HG03066 (cell line): ENCODE data around the gene SVOP.
A peak's percentile ranks its signal among the peaks of the same experiment; 100 is the strongest.

Experiments used
- ATAC-seq: cut with Tn5 transposase; IDR thresholded peaks from one replicate; pipeline ENCODE4 v1.9.1; 2021; ENCODE audit warnings: low read depth; ENCODE audit not compliant: unreplicated experiment

The SVOP gene

GRCh38 chr12:108940138-108940537 lies 80.7 kb downstream of the SVOP start:
- ATAC-seq = no peak

- no peak for ATAC-seq
Measured at GRCh38 chr12:108939594-108939993, 81.3 kb downstream of the SVOP start.

GRCh38 chr12:108938247-108938924 lies 82.5 kb downstream of the SVOP start:
- ATAC-seq = no peak

GRCh38 chr12:108935159-108935763 lies 85.6 kb downstream of the SVOP start:
- ATAC-seq = no peak

GRCh38 chr12:108933949-108934348 lies 86.9 kb downstream of the SVOP start:
- no peak for ATAC-seq

- no peak for ATAC-seq
Measured at GRCh38 chr12:108930756-108931155, 90.1 kb downstream of the SVOP start.

- ATAC-seq = peak; percentile 70
Measured at GRCh38 chr12:108930155-108930554, 90.7 kb downstream of the SVOP start.

GRCh38 chr12:108928695-108929094 lies 92.2 kb downstream of the SVOP start:
- ATAC-seq = no peak

GRCh38 chr12:108922918-108923317 lies 98.0 kb downstream of the SVOP start:
- no peak for ATAC-seq

GRCh38 chr12:108921946-108922345 lies 98.9 kb downstream of the SVOP start:
- ATAC-seq = no peak

- no peak for ATAC-seq
Measured at GRCh38 chr12:108918960-108919642, 101.8 kb downstream of the SVOP start.

- no peak for ATAC-seq
Measured at GRCh38 chr12:108918206-108918605, 102.7 kb downstream of the SVOP start.

GRCh38 chr12:108916336-108916735 lies 104.5 kb downstream of the SVOP start:
- no peak for ATAC-seq

GRCh38 chr12:108915632-108916133 lies 105.2 kb downstream of the SVOP start:
- ATAC-seq = no peak

GRCh38 chr12:108914121-108914531 lies 106.7 kb downstream of the SVOP start:
- no peak for ATAC-seq

- no peak for ATAC-seq
Measured at GRCh38 chr12:108912361-108912760, 108.5 kb downstream of the SVOP start.

- no peak for ATAC-seq
Measured at GRCh38 chr12:108911915-108912314, 109.0 kb downstream of the SVOP start.

GRCh38 chr12:108910336-108910735 lies 110.5 kb downstream of the SVOP start:
- ATAC-seq = no peak

GRCh38 chr12:108907839-108908351 lies 113.0 kb downstream of the SVOP start:
- ATAC-seq = no peak

- no peak for ATAC-seq
Measured at GRCh38 chr12:108906971-108907370, 113.9 kb downstream of the SVOP start.

GRCh38 chr12:108905725-108906124 lies 115.1 kb downstream of the SVOP start:
- no peak for ATAC-seq
